Ishikawa (cell line): ENCODE measurements around the gene MYO1A.

Experiments
- CEBPB ChIP-seq: IDR thresholded peaks from 2 replicates; pipeline ENCODE4 v1.6.1; 2012
- CREB1 ChIP-seq: IDR thresholded peaks from 2 replicates; pipeline ENCODE4 v1.6.1; 2012; ENCODE audit warnings: low read depth
- EGR1 ChIP-seq: IDR thresholded peaks from 2 replicates; pipeline ENCODE4 v1.6.1; 2012
- EP300 ChIP-seq: IDR thresholded peaks from 2 replicates; pipeline ENCODE4 v1.6.1; 2012; ENCODE audit warnings: borderline replicate concordance
- FOXM1 ChIP-seq: IDR thresholded peaks from 2 replicates; pipeline ENCODE4 v1.6.1; 2012; ENCODE audit warnings: low read depth, borderline replicate concordance
- MAX ChIP-seq: IDR thresholded peaks from 2 replicates; pipeline ENCODE4 v1.6.1; 2012
- NFIC ChIP-seq: IDR thresholded peaks from 2 replicates; pipeline ENCODE4 v1.6.1; 2012
- RAD21 ChIP-seq: IDR thresholded peaks from 2 replicates; pipeline ENCODE4 v1.6.1; 2012; ENCODE audit warnings: low read depth
- TAF1 ChIP-seq: IDR thresholded peaks from 2 replicates; pipeline ENCODE4 v1.6.1; 2012; ENCODE audit warnings: low read depth, mild to moderate bottlenecking
- TCF12 ChIP-seq: IDR thresholded peaks from 2 replicates; pipeline ENCODE4 v1.6.1; 2012; ENCODE audit warnings: low read depth
- TEAD4 ChIP-seq: IDR thresholded peaks from 2 replicates; pipeline ENCODE4 v1.6.1; 2012
- USF1 ChIP-seq: IDR thresholded peaks from 2 replicates; pipeline ENCODE4 v1.6.1; 2012
- YY1 ChIP-seq: IDR thresholded peaks from 2 replicates; pipeline ENCODE4 v1.6.1; 2012; ENCODE audit warnings: low read depth
- ZBTB7A ChIP-seq: IDR thresholded peaks from 2 replicates; pipeline ENCODE4 v1.6.1; 2012; ENCODE audit warnings: low read depth
- TF ChIP-seq, protein P1 (sequence below): IDR thresholded peaks from 2 replicates; pipeline ENCODE4 v1.6.1; 2012; ENCODE audit warnings: low read depth, mild to moderate bottlenecking

MYO1A gene

DNA sequence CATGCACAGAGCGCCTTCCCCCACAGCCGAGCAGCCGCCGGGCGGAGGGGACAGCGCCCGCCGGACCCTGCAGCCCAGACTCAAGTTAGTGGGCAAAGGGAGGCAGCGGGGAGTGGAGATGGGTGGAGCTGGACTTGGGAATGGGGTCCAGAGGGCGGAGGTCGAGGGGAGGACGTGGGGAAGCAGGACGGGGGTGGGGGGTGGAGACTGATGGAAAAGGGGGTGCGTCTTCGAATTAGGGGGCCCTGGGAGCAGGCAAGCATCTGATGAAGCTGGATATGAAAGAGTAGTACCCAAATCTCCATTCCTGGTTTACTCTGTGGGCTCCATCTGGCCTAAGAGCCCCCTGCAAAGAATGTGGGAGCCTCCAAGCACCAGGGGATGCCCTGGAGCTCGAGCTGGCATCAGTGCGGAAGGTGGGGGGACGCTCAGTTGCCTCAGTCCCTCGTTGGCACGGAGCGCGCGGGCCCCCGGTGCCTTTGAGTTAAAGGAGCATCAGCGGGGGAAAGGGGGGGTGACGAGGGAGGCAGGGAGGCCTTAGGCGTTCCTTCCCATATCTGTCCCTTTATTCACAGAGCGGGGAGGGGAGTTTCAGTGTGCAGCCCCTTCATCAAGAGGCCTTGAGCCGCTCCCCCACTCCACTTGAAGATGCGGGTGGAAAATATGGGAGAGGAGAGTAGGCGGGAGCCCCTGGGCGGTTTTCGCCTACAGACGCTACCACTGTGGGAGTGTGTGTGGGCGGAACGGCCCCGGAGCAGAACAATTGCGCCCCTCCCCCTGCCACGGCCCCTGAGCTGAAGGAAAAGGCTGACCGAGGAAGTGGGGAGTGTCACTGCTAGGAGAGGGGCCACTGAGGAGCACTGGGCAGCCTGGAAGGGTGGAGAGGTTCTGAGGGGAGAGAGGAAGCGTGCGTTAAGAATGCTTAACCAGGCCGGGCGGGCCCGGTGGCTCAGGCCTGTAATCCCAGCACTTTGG lies 39.6 kb upstream of the MYO1A start:
- TF ChIP-seq TEAD4 = peak; percentile 44; the same call in 1 of the 2 replicates
- no peak for TF ChIP-seq RAD21
- TF ChIP-seq EP300 = no peak
- TF ChIP-seq, protein P1, sequence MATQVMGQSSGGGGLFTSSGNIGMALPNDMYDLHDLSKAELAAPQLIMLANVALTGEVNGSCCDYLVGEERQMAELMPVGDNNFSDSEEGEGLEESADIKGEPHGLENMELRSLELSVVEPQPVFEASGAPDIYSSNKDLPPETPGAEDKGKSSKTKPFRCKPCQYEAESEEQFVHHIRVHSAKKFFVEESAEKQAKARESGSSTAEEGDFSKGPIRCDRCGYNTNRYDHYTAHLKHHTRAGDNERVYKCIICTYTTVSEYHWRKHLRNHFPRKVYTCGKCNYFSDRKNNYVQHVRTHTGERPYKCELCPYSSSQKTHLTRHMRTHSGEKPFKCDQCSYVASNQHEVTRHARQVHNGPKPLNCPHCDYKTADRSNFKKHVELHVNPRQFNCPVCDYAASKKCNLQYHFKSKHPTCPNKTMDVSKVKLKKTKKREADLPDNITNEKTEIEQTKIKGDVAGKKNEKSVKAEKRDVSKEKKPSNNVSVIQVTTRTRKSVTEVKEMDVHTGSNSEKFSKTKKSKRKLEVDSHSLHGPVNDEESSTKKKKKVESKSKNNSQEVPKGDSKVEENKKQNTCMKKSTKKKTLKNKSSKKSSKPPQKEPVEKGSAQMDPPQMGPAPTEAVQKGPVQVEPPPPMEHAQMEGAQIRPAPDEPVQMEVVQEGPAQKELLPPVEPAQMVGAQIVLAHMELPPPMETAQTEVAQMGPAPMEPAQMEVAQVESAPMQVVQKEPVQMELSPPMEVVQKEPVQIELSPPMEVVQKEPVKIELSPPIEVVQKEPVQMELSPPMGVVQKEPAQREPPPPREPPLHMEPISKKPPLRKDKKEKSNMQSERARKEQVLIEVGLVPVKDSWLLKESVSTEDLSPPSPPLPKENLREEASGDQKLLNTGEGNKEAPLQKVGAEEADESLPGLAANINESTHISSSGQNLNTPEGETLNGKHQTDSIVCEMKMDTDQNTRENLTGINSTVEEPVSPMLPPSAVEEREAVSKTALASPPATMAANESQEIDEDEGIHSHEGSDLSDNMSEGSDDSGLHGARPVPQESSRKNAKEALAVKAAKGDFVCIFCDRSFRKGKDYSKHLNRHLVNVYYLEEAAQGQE = 0 out of 2 replicates have a peak, but pooled peaks have one; percentile 31
- TF ChIP-seq TAF1 = 0 out of 2 replicates have a peak, but pooled peaks have one; percentile 22
- TF ChIP-seq CREB1 = no peak
- no peak; the same call in 1 of the 2 replicates for TF ChIP-seq TCF12
- TF ChIP-seq ZBTB7A = peak; percentile 71
- no peak for TF ChIP-seq FOXM1
- peak; percentile 97 for TF ChIP-seq EGR1

- TF ChIP-seq EP300 (peak; percentile 52; the same call in 1 of the 2 replicates), ZBTB7A (no peak), USF1 (peak; percentile 92), TCF12 (no peak), YY1 (0 out of 2 replicates have a peak, but pooled peaks have one; percentile 44), TEAD4 (peak; percentile 88), TAF1 (peak; percentile 65), EGR1 (peak; percentile 98), CEBPB (peak; percentile 95), MAX (peak; percentile 94)
- TF ChIP-seq, protein P1 = no peak
These were observed 38.7 kb upstream of the MYO1A start, which contains the start of gene NAB2 for GRCh38 chr12:57088354-57089270. NAB2 (plus strand) TSS chr12:57089114; CDS start chr12:57089272, 158 bp downstream.

DNA sequence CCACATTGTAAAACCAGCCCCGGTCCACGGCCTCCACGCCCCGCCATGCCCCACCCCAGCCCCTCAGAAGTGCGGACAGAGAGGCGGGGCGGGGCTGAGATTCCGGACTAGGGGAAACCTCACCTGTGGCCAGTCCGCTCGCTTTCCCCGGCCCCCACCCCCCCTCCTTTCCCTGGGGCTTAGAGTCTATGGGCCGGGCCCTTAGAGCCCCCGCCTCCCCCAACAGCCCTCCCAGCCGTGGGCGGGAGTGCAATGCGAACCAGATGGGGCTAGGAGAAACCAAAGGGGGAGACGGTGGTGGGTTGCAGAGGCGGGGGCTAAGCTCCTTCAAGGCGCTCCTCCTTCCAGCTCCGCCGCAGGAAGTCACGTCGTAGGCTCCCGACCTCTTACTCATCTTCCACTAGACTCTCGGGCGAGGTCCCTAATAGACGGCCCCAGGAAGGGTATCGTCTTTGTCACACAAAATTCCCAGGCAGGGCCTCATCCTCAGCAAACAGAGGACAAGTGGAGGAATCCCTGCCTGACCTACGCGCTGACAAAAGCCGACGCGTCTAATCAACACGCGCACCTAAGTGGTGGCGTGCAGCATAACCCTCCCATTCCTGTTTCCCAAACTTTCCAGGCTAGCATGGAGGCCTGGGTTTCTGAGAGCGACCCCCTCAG lies 37.9 kb upstream of the MYO1A start:
- 0 out of 2 replicates have a peak, but pooled peaks have one; percentile 2 for TF ChIP-seq USF1
- TF ChIP-seq YY1 = no peak
- peak; percentile 49; the same call in 1 of the 2 replicates for TF ChIP-seq TCF12
- 0 out of 2 replicates have a peak, but pooled peaks have one; percentile 3 for TF ChIP-seq TEAD4
- TF ChIP-seq CREB1 = no peak
- no peak for TF ChIP-seq CEBPB
- TF ChIP-seq TAF1 = no peak
- 0 out of 2 replicates have a peak, but pooled peaks have one; percentile 4 for TF ChIP-seq EP300
- peak; percentile 95 for TF ChIP-seq EGR1
- TF ChIP-seq NFIC = no peak
- TF ChIP-seq, protein P1 = no peak
- TF ChIP-seq FOXM1 = no peak
- TF ChIP-seq ZBTB7A = no peak; the same call in 1 of the 2 replicates
- TF ChIP-seq RAD21 = no peak
- TF ChIP-seq MAX = no peak; the same call in 1 of the 2 replicates
